Activated CD4-positive, alpha-beta T cell treated with anti-CD3 and anti-CD28 coated beads, Interleukin-2, amount 10 ng/mL, durations not matched to agents 7 days and 5 days (primary cell): ENCODE measurements around the gene POU5F2. TPM values are rescaled to one million over a fixed set of nuclear protein-coding genes. Genes with fewer than 3 reads are reported as not detected.

ENCODE experiments used
- CTCF ChIA-PET: fragments of 350-600 bp; sonication (Branson Sonifier 250); formaldehyde crosslinking; loops from one replicate; lab custom pipeline; 2021; ENCODE audit warnings: antibody characterized with exemption; lab: Charles Lee
- POLR2A ChIA-PET: fragments of 350-600 bp; sonication (Branson Sonifier 250); formaldehyde crosslinking; loops from one replicate; lab custom pipeline; 2021; ENCODE audit warnings: antibody characterized with exemption; lab: Charles Lee
- DNase-seq: peaks from one replicate; pipeline ENCODE4 v3.0.0-alpha.2; 2020
- H3K27ac Mint-ChIP-seq: one replicate; pipeline ENCODE4 v1.8.0; 2021; ENCODE audit warnings: mild to moderate bottlenecking, moderate library complexity, mixed read lengths
- H3K27me3 Mint-ChIP-seq: one replicate; pipeline ENCODE4 v1.8.0; 2021; ENCODE audit warnings: mixed read lengths
- H3K36me3 Mint-ChIP-seq: one replicate; pipeline ENCODE4 v1.8.0; 2021; ENCODE audit warnings: low read depth, mixed read lengths
- H3K4me1 Mint-ChIP-seq: one replicate; pipeline ENCODE4 v1.8.0; 2021; ENCODE audit warnings: mixed read lengths
- H3K4me3 Mint-ChIP-seq: one replicate; pipeline ENCODE4 v1.8.0; 2021; ENCODE audit warnings: mild to moderate bottlenecking, moderate library complexity, mixed read lengths
- H3K9me3 Mint-ChIP-seq: one replicate; pipeline ENCODE4 v1.8.0; 2021; ENCODE audit warnings: mixed read lengths
- total RNA-seq, 2 experiments: library from RNA; stranded (reverse); gene quantifications; one replicate each; pipeline ENCODE4 v1.2.3, GENCODE V29; 2021

POU5F2 gene
- 1 to 10 TPM in 1 of 2 experiments, under 1 TPM in 1; 0.97 to 1.1 TPM for total RNA-seq

GRCh38 chr5:93741136-93741811, at the start of gene POU5F2:
Gene POU5F2, minus strand, starts transcription at chr5:93741600. Its CDS starts 37 bp downstream, at chr5:93741563.
- DNase-seq = no peak
- no peak within 1 kb of the TSS for H3K4me3 Mint-ChIP-seq
- ChIA-PET CTCF (no interaction called here), POLR2A (no interaction called here)
- peaks cover 12% of the 10 kb centered on the region for H3K36me3 Mint-ChIP-seq
- no peak within 1 kb of the TSS for H3K27ac Mint-ChIP-seq
- peaks cover 8% of the 10 kb centered on the region for H3K9me3 Mint-ChIP-seq
- H3K27me3 Mint-ChIP-seq = no peaks in the 10 kb centered on the region
- no peaks in the 10 kb centered on the region for H3K4me1 Mint-ChIP-seq

GRCh38 chr5:93790401-93790800, 49.0 kb upstream of the POU5F2 start:
- POLR2A ChIA-PET = no interaction called here
- no peaks in the 10 kb centered on the region for H3K36me3 Mint-ChIP-seq
- CTCF ChIA-PET = no interaction called here

GRCh38 chr5:93789173-93790067, 48.0 kb upstream of the POU5F2 start:
- Mint-ChIP-seq H3K27me3 (no peaks in the 10 kb centered on the region), H3K4me1 (no peaks in the 10 kb centered on the region), H3K9me3 (no peaks in the 10 kb centered on the region), H3K27ac (no peak overlapping the region), H3K4me3 (no peak overlapping the region), H3K36me3 (no peaks in the 10 kb centered on the region)
- ChIA-PET CTCF (no interaction called here), POLR2A (no interaction called here)
- DNase-seq = no peak

More at GRCh38 chr5:93790401-93790800, 49.0 kb upstream of the POU5F2 start:
- no peaks in the 10 kb centered on the region for H3K27me3 Mint-ChIP-seq
- H3K9me3 Mint-ChIP-seq = no peaks in the 10 kb centered on the region
- H3K27ac Mint-ChIP-seq = no peak overlapping the region
- no peak for DNase-seq
- no peak overlapping the region for H3K4me3 Mint-ChIP-seq
- H3K4me1 Mint-ChIP-seq = no peaks in the 10 kb centered on the region

- CTCF ChIA-PET = no interaction called here
- POLR2A ChIA-PET = no interaction called here
- H3K27ac Mint-ChIP-seq = no peak overlapping the region
- DNase-seq = no peak
- no peak overlapping the region for H3K4me3 Mint-ChIP-seq
- H3K4me1 Mint-ChIP-seq = no peaks in the 10 kb centered on the region
- H3K36me3 Mint-ChIP-seq = no peaks in the 10 kb centered on the region
- no peaks in the 10 kb centered on the region for H3K27me3 Mint-ChIP-seq
- H3K9me3 Mint-ChIP-seq = no peaks in the 10 kb centered on the region
Observed at GRCh38 chr5:93787598-93787997, 46.2 kb upstream of the POU5F2 start.

- Mint-ChIP-seq H3K4me1 (no peaks in the 10 kb centered on the region), H3K36me3 (peaks cover 5% of the 10 kb centered on the region), H3K4me3 (no peak overlapping the region), H3K27ac (no peak overlapping the region), H3K9me3 (no peaks in the 10 kb centered on the region), H3K27me3 (no peaks in the 10 kb centered on the region)
- no peak for DNase-seq
- ChIA-PET POLR2A (no interaction called here), CTCF (no interaction called here)
Observed at GRCh38 chr5:93785475-93785874, 44.1 kb upstream of the POU5F2 start.

- Mint-ChIP-seq H3K27ac (no peak overlapping the region), H3K9me3 (no peaks in the 10 kb centered on the region), H3K4me3 (no peak overlapping the region), H3K36me3 (peaks cover 5% of the 10 kb centered on the region), H3K4me1 (no peaks in the 10 kb centered on the region), H3K27me3 (no peaks in the 10 kb centered on the region)
- DNase-seq = no peak
- ChIA-PET POLR2A (no interaction called here), CTCF (no interaction called here)
Observed at GRCh38 chr5:93782978-93783377, 41.6 kb upstream of the POU5F2 start.

- peaks cover 2% of the 10 kb centered on the region for H3K9me3 Mint-ChIP-seq
- H3K27me3 Mint-ChIP-seq = no peaks in the 10 kb centered on the region
- H3K27ac Mint-ChIP-seq = no peak overlapping the region
- POLR2A ChIA-PET = no interaction called here
- H3K36me3 Mint-ChIP-seq = peaks cover 19% of the 10 kb centered on the region
- CTCF ChIA-PET = no interaction called here
- DNase-seq = no peak
- no peak overlapping the region for H3K4me3 Mint-ChIP-seq
- H3K4me1 Mint-ChIP-seq = no peaks in the 10 kb centered on the region
Observed at GRCh38 chr5:93777620-93778019, 36.2 kb upstream of the POU5F2 start.

GRCh38 chr5:93756372-93756771, 15.0 kb upstream of the POU5F2 start:
- ChIA-PET CTCF (interaction anchor here (0.5 kb wide), 1 partner anchor 85 kb away, joined by 3 read pairs; no protein-coding TSS in a partner anchor), POLR2A (no interaction called here)
- peaks cover 9% of the 10 kb centered on the region for H3K9me3 Mint-ChIP-seq
- H3K36me3 Mint-ChIP-seq = peaks cover 11% of the 10 kb centered on the region
- no peak for DNase-seq
- no peak overlapping the region for H3K27ac Mint-ChIP-seq
- H3K27me3 Mint-ChIP-seq = no peaks in the 10 kb centered on the region
- H3K4me3 Mint-ChIP-seq = no peak overlapping the region
- H3K4me1 Mint-ChIP-seq = peaks cover 4% of the 10 kb centered on the region

- no peaks in the 10 kb centered on the region for H3K27me3 Mint-ChIP-seq
- H3K4me1 Mint-ChIP-seq = peaks cover 4% of the 10 kb centered on the region
- peaks cover 11% of the 10 kb centered on the region for H3K36me3 Mint-ChIP-seq
- ChIA-PET POLR2A (no interaction called here), CTCF (interaction anchor here (0.5 kb wide), 1 partner anchor 84 kb away, joined by 3 read pairs; no protein-coding TSS in a partner anchor)
- no peak overlapping the region for H3K27ac Mint-ChIP-seq
- no peak overlapping the region for H3K4me3 Mint-ChIP-seq
- H3K9me3 Mint-ChIP-seq = peaks cover 9% of the 10 kb centered on the region
- no peak for DNase-seq
Observed at GRCh38 chr5:93755716-93756115, 14.3 kb upstream of the POU5F2 start.

- ChIA-PET CTCF (no interaction called here), POLR2A (no interaction called here)
- Mint-ChIP-seq H3K27me3 (no peaks in the 10 kb centered on the region), H3K36me3 (peaks cover 6% of the 10 kb centered on the region), H3K9me3 (no peaks in the 10 kb centered on the region), H3K27ac (no peak overlapping the region), H3K4me1 (peaks cover 15% of the 10 kb centered on the region), H3K4me3 (no peak overlapping the region)
- DNase-seq = no peak
Observed at GRCh38 chr5:93748875-93749397, 7.5 kb upstream of the POU5F2 start.

GRCh38 chr5:93746406-93747056, 5.1 kb upstream of the POU5F2 start:
- ChIA-PET CTCF (no interaction called here), POLR2A (no interaction called here)
- no peak for DNase-seq
- no peak overlapping the region for H3K27ac Mint-ChIP-seq
- peaks cover 11% of the 10 kb centered on the region for H3K36me3 Mint-ChIP-seq
- no peaks in the 10 kb centered on the region for H3K27me3 Mint-ChIP-seq
- H3K4me1 Mint-ChIP-seq = peaks cover 12% of the 10 kb centered on the region
- peaks cover 5% of the 10 kb centered on the region for H3K9me3 Mint-ChIP-seq
- H3K4me3 Mint-ChIP-seq = no peak overlapping the region

GRCh38 chr5:93736284-93736683, 5.1 kb downstream of the POU5F2 start:
- no peaks in the 10 kb centered on the region for H3K27me3 Mint-ChIP-seq
- peaks cover 5% of the 10 kb centered on the region for H3K36me3 Mint-ChIP-seq
- ChIA-PET POLR2A (no interaction called here), CTCF (no interaction called here)
- H3K9me3 Mint-ChIP-seq = peaks cover 3% of the 10 kb centered on the region
- no peak for DNase-seq
- no peak overlapping the region for H3K4me3 Mint-ChIP-seq
- H3K27ac Mint-ChIP-seq = no peak overlapping the region
- H3K4me1 Mint-ChIP-seq = no peaks in the 10 kb centered on the region
